Mesodermal cell (in vitro differentiated cells): ENCODE measurements around the gene SACS.

Experiments used
- H3K27ac ChIP-seq: 2 replicates; pipeline ENCODE4 v1.7.0; 2013; ENCODE audit warnings: mild to moderate bottlenecking, low read depth, low read length, moderate library complexity; ENCODE audit not compliant: severe bottlenecking
- H3K36me3 ChIP-seq: 2 replicates; pipeline ENCODE4 v1.7.1; 2013; ENCODE audit warnings: mild to moderate bottlenecking, low read length, moderate library complexity; ENCODE audit not compliant: control insufficient read depth, insufficient read depth
- H3K4me1 ChIP-seq: one replicate; pipeline ENCODE4 v1.7.1; 2013; ENCODE audit warnings: mild to moderate bottlenecking, low read length; ENCODE audit not compliant: insufficient read depth, control insufficient read depth, poor library complexity, severe bottlenecking
- H3K4me3 ChIP-seq: 2 replicates; pipeline ENCODE4 v1.7.0; 2013; ENCODE audit warnings: low read length, control low read depth, mild to moderate bottlenecking; ENCODE audit not compliant: insufficient read depth, poor library complexity, severe bottlenecking; ENCODE audit errors: extremely low read depth
- H3K9me3 ChIP-seq: 2 replicates; pipeline ENCODE4 v1.7.1; 2013; ENCODE audit warnings: mild to moderate bottlenecking, low read length, moderate library complexity; ENCODE audit not compliant: control insufficient read depth
- WGBS, 2 experiments: methylation state at CpG; one replicate each; pipeline ENCODE4 v1.1.5; 2013; ENCODE audit warnings: missing lambda C conversion rate in 2 of 2; ENCODE audit not compliant: insufficient coverage in 2 of 2; 5-methylcytosine and 5-hydroxymethylcytosine counted together

SACS gene

DNA sequence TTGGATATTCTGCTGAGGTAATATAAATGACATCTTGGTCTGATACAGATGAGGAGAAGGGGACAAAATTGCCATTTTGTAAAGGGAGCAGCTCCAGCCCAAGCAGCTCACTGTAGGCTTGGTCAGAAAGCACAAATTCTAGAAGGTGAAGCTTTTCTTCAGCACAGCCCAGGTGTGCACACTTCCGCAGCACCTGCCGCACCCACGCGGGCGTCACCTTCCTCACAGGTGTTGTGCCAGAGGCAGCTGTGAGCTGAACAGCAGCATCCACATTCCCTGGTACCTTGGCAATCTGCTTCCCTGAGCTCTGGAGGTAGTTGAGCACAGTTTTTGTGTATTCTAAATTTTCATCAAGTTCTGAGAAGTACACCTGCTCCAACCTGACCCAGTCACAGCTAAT is 79.0 kb downstream of the SACS start:
- no peaks in the 10 kb centered on the region for H3K9me3 ChIP-seq
- no peak overlapping the region for H3K4me3 ChIP-seq
- no peaks in the 10 kb centered on the region for H3K4me1 ChIP-seq
- WGBS, 2 experiments, result 94 to 97% methylated on average over 5 of the region's 5 CpGs
- H3K27ac ChIP-seq, result no peak overlapping the region
- H3K36me3 ChIP-seq, result peaks cover 80% of the 10 kb centered on the region

DNA sequence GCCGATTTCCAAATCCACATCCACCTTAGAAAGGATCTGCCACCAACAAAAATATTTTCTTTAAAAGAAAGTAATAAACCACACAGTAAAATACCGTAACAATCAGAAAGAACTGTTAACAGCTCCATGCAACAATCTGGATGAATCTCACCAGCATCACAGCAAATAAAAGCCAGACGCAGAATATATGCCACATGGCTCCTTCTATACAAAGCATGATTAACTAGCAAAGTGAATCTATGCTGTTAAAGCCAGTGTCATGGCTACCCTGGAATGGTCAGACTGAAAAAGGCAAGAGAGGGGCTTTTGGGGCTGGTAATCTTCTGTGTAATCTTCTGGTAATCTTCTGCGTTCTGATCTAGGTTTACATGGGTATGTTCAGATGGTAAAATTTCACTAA is 81.3 kb downstream of the SACS start:
- WGBS, 2 experiments, result 62 to 100% methylated on average over 1 to 2 of the region's 4 CpGs
- peaks cover 85% of the 10 kb centered on the region for H3K36me3 ChIP-seq
- H3K9me3 ChIP-seq, result no peaks in the 10 kb centered on the region

DNA sequence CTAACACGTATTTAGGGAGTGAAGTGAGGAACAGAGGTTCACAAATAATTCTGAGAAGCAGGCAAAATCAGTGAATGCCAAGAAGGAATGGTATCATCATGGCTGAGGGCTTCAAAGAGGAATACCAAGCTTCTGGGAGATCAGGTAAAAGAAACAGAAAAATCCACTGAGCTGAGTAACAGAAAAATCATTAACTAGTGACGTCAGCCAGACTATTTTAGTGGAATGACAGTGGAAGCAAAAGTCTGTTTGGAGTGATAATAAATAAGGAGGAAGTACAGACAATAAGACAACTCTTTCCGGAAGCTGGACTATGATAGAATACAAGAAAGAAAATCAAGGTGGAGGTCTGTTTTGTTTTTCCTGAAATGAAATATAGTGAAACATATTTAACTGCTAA is 83.5 kb downstream of the SACS start:
- H3K4me3 ChIP-seq, result no peak overlapping the region
- no peaks in the 10 kb centered on the region for H3K9me3 ChIP-seq
- peaks cover 86% of the 10 kb centered on the region for H3K36me3 ChIP-seq
- 94 to 100% methylated on average over 2 to 3 of the region's 3 CpGs for WGBS, 2 experiments
- H3K27ac ChIP-seq, result no peak overlapping the region
- H3K4me1 ChIP-seq, result no peaks in the 10 kb centered on the region

More for the DNA sequence above, 81.3 kb downstream of the SACS start:
- Histone ChIP-seq H3K4me1 (no peaks in the 10 kb centered on the region), H3K27ac (no peak overlapping the region), H3K4me3 (no peak overlapping the region)

DNA sequence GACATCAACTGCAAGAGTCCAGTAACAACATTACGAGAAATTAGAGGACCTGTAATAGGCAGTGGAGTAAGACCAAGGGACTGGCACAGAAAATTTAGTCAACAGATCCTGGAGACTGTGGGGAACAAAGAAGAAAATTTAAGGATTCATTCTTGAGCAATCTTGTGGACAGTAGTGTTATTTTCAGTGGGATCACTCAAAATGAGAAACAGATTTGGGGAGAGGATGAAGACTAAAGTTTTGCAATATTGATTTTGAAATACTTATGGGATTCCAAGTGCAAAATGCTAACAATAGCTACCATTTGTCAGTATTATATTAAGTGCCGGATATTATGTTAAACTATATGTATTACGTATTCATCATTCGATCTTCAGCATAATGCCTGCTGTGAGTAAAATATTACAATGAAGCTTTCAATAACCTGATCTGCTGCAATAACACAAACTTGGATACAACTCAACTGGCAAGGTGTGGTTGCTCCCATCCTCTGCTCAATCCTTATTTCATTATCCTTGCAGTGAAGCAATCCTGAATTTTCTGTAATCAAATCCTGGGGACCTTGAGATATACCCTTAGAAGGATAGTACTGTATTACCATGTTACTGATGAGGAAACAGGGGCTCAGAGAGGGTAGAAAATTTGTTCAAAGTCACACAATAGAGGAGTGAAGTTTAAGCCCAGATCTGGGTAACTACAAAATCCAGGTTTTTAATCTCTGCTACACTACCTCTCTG is 84.2 kb downstream of the SACS start:
- no peak overlapping the region for H3K27ac ChIP-seq
- H3K4me3 ChIP-seq, result no peak overlapping the region
- peaks cover 83% of the 10 kb centered on the region for H3K36me3 ChIP-seq
- H3K9me3 ChIP-seq, result no peaks in the 10 kb centered on the region
- 90% methylated on average over 1 of the region's 4 CpGs; no CpG with 5 or more reads in 1 of the 2 experiments for WGBS, 2 experiments
- no peaks in the 10 kb centered on the region for H3K4me1 ChIP-seq

DNA sequence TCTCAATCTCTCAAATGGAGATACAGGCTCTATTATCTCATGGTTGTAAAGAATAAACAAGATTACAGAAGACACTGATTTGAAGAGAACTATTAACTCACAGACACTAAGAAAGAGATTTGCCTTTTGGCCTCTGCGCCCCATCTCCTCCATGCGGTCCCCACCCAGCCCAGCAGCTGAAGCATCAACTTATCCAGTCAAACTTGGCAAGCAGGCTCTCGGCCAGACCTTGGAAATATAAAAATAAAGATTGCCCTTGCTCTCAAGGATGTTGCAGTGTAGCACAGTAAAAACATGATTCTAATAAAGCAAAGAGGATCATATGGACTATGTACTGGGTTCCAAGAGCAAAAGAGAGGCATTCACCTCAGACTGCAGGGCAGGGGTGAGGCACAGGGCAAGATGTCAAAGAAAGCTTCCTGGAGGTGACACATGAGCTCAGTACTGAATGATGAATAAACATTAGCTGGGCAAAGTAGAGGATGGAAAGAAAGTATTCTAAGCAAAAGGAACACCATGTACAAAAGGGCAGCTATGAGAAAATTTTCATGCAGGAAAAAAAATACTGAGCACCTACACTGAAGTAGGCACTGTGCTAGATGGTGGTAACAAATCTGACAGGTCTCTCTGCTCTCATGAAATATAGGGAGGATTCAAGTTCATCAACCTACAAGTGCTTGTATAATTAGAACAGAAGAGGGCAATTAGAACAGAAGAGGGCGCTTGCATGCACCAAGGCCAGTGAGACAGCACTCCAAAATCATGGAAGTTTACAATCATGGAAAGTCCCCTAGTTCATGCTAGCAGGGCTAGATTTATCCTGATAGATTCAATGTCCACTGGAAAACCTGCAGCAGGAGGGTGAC is 85.0 kb downstream of the SACS start:
- no peak overlapping the region for H3K27ac ChIP-seq
- 80 to 94% methylated on average over 2 to 3 of the region's 4 CpGs for WGBS, 2 experiments
- H3K9me3 ChIP-seq, result no peaks in the 10 kb centered on the region
- H3K4me3 ChIP-seq, result no peak overlapping the region
- H3K4me1 ChIP-seq, result no peaks in the 10 kb centered on the region
- H3K36me3 ChIP-seq, result peaks cover 82% of the 10 kb centered on the region

DNA sequence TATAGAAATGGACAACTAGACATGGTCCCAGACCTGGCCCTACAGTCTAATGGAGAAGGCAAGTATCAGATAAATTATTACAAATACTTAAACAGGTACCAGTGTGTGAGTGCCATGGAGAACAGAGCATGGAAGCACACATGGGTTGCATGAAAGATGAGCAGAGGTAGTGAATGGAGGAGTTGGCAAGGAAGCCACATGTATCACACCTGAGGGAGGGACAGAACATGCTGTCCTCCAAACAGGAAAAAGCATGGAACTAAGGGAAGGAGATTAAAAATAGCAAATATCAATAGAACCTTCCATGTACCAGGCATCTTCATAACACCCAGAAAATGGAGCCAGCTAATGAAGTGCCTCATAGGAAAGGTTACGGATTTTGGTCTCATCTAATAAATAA is 85.9 kb downstream of the SACS start:
- no peak overlapping the region for H3K4me3 ChIP-seq
- peaks cover 78% of the 10 kb centered on the region for H3K36me3 ChIP-seq
- WGBS, 2 experiments, result no CpG with 5 or more reads among the region's 1 CpG
- no peaks in the 10 kb centered on the region for H3K9me3 ChIP-seq
- H3K27ac ChIP-seq, result no peak overlapping the region
- no peaks in the 10 kb centered on the region for H3K4me1 ChIP-seq

DNA sequence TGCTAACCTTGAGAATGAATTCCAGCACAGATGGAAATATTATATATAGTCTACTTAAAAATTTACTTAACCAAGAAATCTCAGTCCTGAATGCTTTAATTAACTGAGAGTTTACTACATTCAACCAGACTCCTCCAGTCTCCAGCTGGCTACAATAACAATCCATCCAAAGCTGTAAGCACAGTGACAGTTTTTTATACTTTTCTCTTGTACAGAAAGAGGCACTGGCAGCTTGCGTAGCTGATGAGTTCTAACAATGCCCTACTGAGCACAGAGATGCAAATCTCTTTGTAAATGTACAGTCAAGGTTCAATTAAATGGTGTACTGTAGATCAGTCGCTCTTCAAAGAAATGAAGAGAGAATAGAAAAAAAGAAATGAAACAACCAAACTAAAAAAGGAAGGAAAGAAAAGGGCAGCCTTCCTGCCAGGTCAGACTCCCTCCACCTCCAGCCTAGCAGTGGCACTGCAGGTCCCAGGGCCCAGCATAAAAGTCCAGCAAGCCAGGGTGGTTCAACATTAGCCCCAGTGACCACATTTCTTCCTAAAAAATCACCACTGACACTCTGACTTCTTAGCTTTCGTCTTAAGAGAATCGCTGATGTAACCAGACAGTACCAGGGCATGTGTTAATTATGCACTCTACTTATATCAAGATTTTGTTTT is 88.4 kb downstream of the SACS start:
- H3K36me3 ChIP-seq, result peaks cover 80% of the 10 kb centered on the region
- no peaks in the 10 kb centered on the region for H3K4me1 ChIP-seq
- 95 to 100% methylated on average over 2 to 3 of the region's 4 CpGs for WGBS, 2 experiments
- peaks cover 8% of the 10 kb centered on the region for H3K9me3 ChIP-seq
- no peak overlapping the region for H3K27ac ChIP-seq
- H3K4me3 ChIP-seq, result no peak overlapping the region

DNA sequence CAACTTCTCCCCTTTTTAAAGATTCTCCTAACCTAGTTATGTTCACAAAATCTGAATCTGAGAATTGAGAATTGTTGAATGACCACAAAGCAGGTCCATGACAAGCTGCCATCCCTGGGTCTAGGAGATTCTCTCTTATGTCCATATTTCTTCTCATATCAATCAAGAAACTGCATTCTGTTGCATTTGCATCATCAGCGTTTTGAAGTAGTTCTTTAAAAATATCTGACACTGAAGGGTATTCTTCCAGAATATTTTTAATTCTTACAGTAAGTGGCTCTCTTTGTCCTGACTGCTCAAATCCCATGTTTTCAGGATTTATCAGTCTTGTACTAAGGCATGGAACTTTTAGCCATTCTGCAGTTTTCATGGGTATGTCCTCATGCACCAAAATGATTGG is 94.3 kb downstream of the SACS start:
- Histone ChIP-seq H3K27ac (no peak overlapping the region), H3K9me3 (peaks cover 31% of the 10 kb centered on the region), H3K4me3 (no peak overlapping the region), H3K36me3 (peaks cover 86% of the 10 kb centered on the region), H3K4me1 (no peaks in the 10 kb centered on the region)
- 100% methylated on average over 1 of the region's 1 CpG; no CpG with 5 or more reads in 1 of the 2 experiments for WGBS, 2 experiments

DNA sequence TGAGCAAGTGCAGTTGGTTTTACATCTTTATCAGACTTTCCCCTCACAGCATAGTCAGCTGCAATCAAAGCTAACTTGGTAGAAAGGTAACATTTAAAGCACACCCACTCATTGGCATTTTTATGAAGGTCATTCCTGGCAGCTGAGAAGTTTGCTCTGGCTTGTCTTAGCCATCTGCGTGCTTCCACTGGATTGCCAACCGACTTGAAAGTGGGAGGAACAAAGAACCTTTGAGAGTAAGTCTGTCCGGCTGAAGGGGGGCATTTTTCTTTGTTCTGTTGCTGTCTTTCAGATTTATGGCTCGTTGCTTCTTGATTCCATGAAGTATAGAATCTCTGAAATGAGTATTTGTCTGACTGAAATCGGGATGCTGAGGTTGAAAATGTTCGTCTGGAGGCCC is 103.1 kb downstream of the SACS start:
- WGBS, 2 experiments, result 84 to 97% methylated on average over 4 to 6 of the region's 6 CpGs
- Histone ChIP-seq H3K27ac (no peak overlapping the region), H3K4me3 (no peak overlapping the region), H3K36me3 (peaks cover 38% of the 10 kb centered on the region), H3K4me1 (no peaks in the 10 kb centered on the region), H3K9me3 (no peaks in the 10 kb centered on the region)

DNA sequence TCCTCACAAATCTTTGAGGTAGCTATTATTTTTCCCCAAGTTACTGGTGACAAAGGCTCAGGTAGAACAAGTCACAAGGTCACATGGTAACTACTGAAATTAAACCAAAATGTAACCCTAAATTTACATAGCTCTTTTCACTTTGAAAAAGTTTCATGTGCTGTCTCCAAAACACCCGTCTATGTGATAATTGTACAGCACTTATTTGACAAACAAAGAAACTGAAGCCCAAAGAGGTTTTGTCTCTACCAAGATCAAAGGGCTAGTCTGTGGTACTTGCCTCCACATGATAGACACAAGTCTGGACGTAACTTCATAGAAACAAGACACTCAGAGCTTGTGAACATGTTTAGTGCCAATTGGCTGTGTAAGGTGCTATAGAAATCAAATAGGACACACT is 108.3 kb downstream of the SACS start:
- Histone ChIP-seq H3K4me3 (no peak overlapping the region), H3K9me3 (no peaks in the 10 kb centered on the region), H3K27ac (no peak overlapping the region), H3K36me3 (no peaks in the 10 kb centered on the region), H3K4me1 (peaks cover 10% of the 10 kb centered on the region)
- 85 to 100% methylated on average over 1 to 2 of the region's 2 CpGs for WGBS, 2 experiments
